Uterus (tissue), 2 donors: Measurements from ENCODE around the gene IRX5.

Experiments used
- CTCF ChIP-seq, 4 experiments: fragments of 200-600 bp in 2 of 4; fragments of 450-650 bp in 2 of 4; sonication (generic) in 2 of 4; IDR thresholded peaks; one replicate each; pipeline ENCODE4 v1.5.1; 2016 to 2019; ENCODE audit warnings: antibody characterized with exemption in 4 of 4, mild to moderate bottlenecking in 2 of 4, moderate library complexity in 1 of 4
- POLR2A ChIP-seq, 2 donors: fragments of 450-650 bp; IDR thresholded peaks; one replicate each; pipeline ENCODE4 v1.6.1; 2016; ENCODE audit warnings: antibody characterized with exemption in 2 of 2, mild to moderate bottlenecking in 1 of 2, moderate library complexity in 1 of 2

- TF ChIP-seq CTCF (IDR thresholded peaks at IDR 0.05) = peak in 1 of 4 experiments; percentile 3
- TF ChIP-seq POLR2A (IDR thresholded peaks at IDR 0.05) = peak in 1 of 2 donors; percentile 37
Observed at GRCh38 chr16:54929090-54930004, 1.3 kb upstream of the IRX5 start.
